Measurements from ENCODE around the gene GPRC5C.

The GPRC5C gene

GRCh38 chr17:74449773-74450172 is 17.9 kb downstream of the GPRC5C start:
- Mint-ChIP-seq H3K27me3 (ENCODE audit: low read depth) (peaks cover 17% of the 10 kb centered on the region), H3K36me3 (ENCODE audit: low read depth) (no peaks in the 10 kb centered on the region), H3K4me1 (ENCODE audit: low read depth) (peaks cover 6% of the 10 kb centered on the region), H3K9me3 (no peaks in the 10 kb centered on the region), H3K4me3 (no peak overlapping the region), H3K27ac (no peak overlapping the region)

GRCh38 chr17:74450231-74450630 is 18.3 kb downstream of the GPRC5C start:
- H3K27ac Mint-ChIP-seq, result no peak overlapping the region
- H3K36me3 Mint-ChIP-seq (ENCODE audit: low read depth), result no peaks in the 10 kb centered on the region
- no peaks in the 10 kb centered on the region for H3K9me3 Mint-ChIP-seq
- peaks cover 6% of the 10 kb centered on the region for H3K4me1 Mint-ChIP-seq (ENCODE audit: low read depth)
- no peak overlapping the region for H3K4me3 Mint-ChIP-seq
- H3K27me3 Mint-ChIP-seq (ENCODE audit: low read depth), result peaks cover 17% of the 10 kb centered on the region

GRCh38 chr17:74450925-74451403 is 19.1 kb downstream of the GPRC5C start:
- H3K36me3 Mint-ChIP-seq (ENCODE audit: low read depth), result no peaks in the 10 kb centered on the region
- no peak overlapping the region for H3K27ac Mint-ChIP-seq

GRCh38 chr17:74451557-74451956 is 19.7 kb downstream of the GPRC5C start:
- H3K27me3 Mint-ChIP-seq (ENCODE audit: low read depth), result peaks cover 23% of the 10 kb centered on the region
- H3K27ac Mint-ChIP-seq, result no peak overlapping the region

More at GRCh38 chr17:74450925-74451403, 19.1 kb downstream of the GPRC5C start:
- Mint-ChIP-seq H3K9me3 (no peaks in the 10 kb centered on the region), H3K4me1 (ENCODE audit: low read depth) (peaks cover 6% of the 10 kb centered on the region), H3K27me3 (ENCODE audit: low read depth) (peaks cover 21% of the 10 kb centered on the region), H3K4me3 (no peak overlapping the region)

GRCh38 chr17:74452033-74452840 is 20.3 kb downstream of the GPRC5C start:
- peak overlapping the region; percentile 14 for H3K27ac Mint-ChIP-seq
- H3K27me3 Mint-ChIP-seq (ENCODE audit: low read depth), result peaks cover 20% of the 10 kb centered on the region
- peaks cover 8% of the 10 kb centered on the region for H3K4me1 Mint-ChIP-seq (ENCODE audit: low read depth)
- no peaks in the 10 kb centered on the region for H3K9me3 Mint-ChIP-seq
- peak overlapping the region; percentile 62 for H3K4me3 Mint-ChIP-seq
- no peaks in the 10 kb centered on the region for H3K36me3 Mint-ChIP-seq (ENCODE audit: low read depth)

More at GRCh38 chr17:74451557-74451956, 19.7 kb downstream of the GPRC5C start:
- H3K36me3 Mint-ChIP-seq (ENCODE audit: low read depth), result no peaks in the 10 kb centered on the region
- H3K4me3 Mint-ChIP-seq, result no peak overlapping the region
- H3K9me3 Mint-ChIP-seq, result no peaks in the 10 kb centered on the region
- H3K4me1 Mint-ChIP-seq (ENCODE audit: low read depth), result peaks cover 8% of the 10 kb centered on the region

- H3K4me1 Mint-ChIP-seq (ENCODE audit: low read depth), result peaks cover 10% of the 10 kb centered on the region
- peak overlapping the region; percentile 41 for H3K4me3 Mint-ChIP-seq
- H3K27me3 Mint-ChIP-seq (ENCODE audit: low read depth), result peaks cover 20% of the 10 kb centered on the region
- no peaks in the 10 kb centered on the region for H3K36me3 Mint-ChIP-seq (ENCODE audit: low read depth)
- H3K27ac Mint-ChIP-seq, result no peak overlapping the region
- H3K9me3 Mint-ChIP-seq, result no peaks in the 10 kb centered on the region
Measured at GRCh38 chr17:74452841-74453661, 21.2 kb downstream of the GPRC5C start.

- no peak overlapping the region for H3K27ac Mint-ChIP-seq
- H3K9me3 Mint-ChIP-seq, result no peaks in the 10 kb centered on the region
- peaks cover 23% of the 10 kb centered on the region for H3K27me3 Mint-ChIP-seq (ENCODE audit: low read depth)
- H3K36me3 Mint-ChIP-seq (ENCODE audit: low read depth), result no peaks in the 10 kb centered on the region
- no peak overlapping the region for H3K4me3 Mint-ChIP-seq
- peaks cover 16% of the 10 kb centered on the region for H3K4me1 Mint-ChIP-seq (ENCODE audit: low read depth)
Measured at GRCh38 chr17:74453665-74454196, 21.8 kb downstream of the GPRC5C start.

GRCh38 chr17:74454197-74455024 is 22.5 kb downstream of the GPRC5C start:
- Mint-ChIP-seq H3K4me3 (peak overlapping the region; percentile 21), H3K4me1 (ENCODE audit: low read depth) (peaks cover 22% of the 10 kb centered on the region), H3K36me3 (ENCODE audit: low read depth) (no peaks in the 10 kb centered on the region), H3K27me3 (ENCODE audit: low read depth) (peaks cover 27% of the 10 kb centered on the region), H3K27ac (peak overlapping the region; percentile 36), H3K9me3 (no peaks in the 10 kb centered on the region)

- peaks cover 23% of the 10 kb centered on the region for H3K4me1 Mint-ChIP-seq (ENCODE audit: low read depth)
- peaks cover under 1% of the 10 kb centered on the region for H3K36me3 Mint-ChIP-seq (ENCODE audit: low read depth)
- H3K9me3 Mint-ChIP-seq, result no peaks in the 10 kb centered on the region
- H3K27me3 Mint-ChIP-seq (ENCODE audit: low read depth), result peaks cover 29% of the 10 kb centered on the region
- no peak overlapping the region for H3K27ac Mint-ChIP-seq
- H3K4me3 Mint-ChIP-seq, result no peak overlapping the region
Measured at GRCh38 chr17:74455025-74455545, 23.2 kb downstream of the GPRC5C start.

GRCh38 chr17:74455821-74456220 is 23.9 kb downstream of the GPRC5C start:
- Mint-ChIP-seq H3K4me1 (ENCODE audit: low read depth) (peaks cover 25% of the 10 kb centered on the region), H3K36me3 (ENCODE audit: low read depth) (peaks cover 2% of the 10 kb centered on the region), H3K27ac (no peak overlapping the region), H3K27me3 (ENCODE audit: low read depth) (peaks cover 30% of the 10 kb centered on the region), H3K9me3 (no peaks in the 10 kb centered on the region), H3K4me3 (no peak overlapping the region)

GRCh38 chr17:74457146-74457819 is 25.4 kb downstream of the GPRC5C start:
- peaks cover 2% of the 10 kb centered on the region for H3K36me3 Mint-ChIP-seq (ENCODE audit: low read depth)
- H3K4me3 Mint-ChIP-seq, result peak overlapping the region; percentile 7
- H3K27me3 Mint-ChIP-seq (ENCODE audit: low read depth), result peaks cover 23% of the 10 kb centered on the region
- H3K4me1 Mint-ChIP-seq (ENCODE audit: low read depth), result peaks cover 29% of the 10 kb centered on the region
- H3K9me3 Mint-ChIP-seq, result no peaks in the 10 kb centered on the region
- peak overlapping the region; percentile 66 for H3K27ac Mint-ChIP-seq

GRCh38 chr17:74457820-74458166 is 25.9 kb downstream of the GPRC5C start:
- peak overlapping the region; percentile 7 for H3K4me3 Mint-ChIP-seq
- H3K27me3 Mint-ChIP-seq (ENCODE audit: low read depth), result peaks cover 18% of the 10 kb centered on the region
- H3K27ac Mint-ChIP-seq, result no peak overlapping the region

GRCh38 chr17:74458835-74459234 is 26.9 kb downstream of the GPRC5C start:
- peaks cover 2% of the 10 kb centered on the region for H3K36me3 Mint-ChIP-seq (ENCODE audit: low read depth)
- H3K4me1 Mint-ChIP-seq (ENCODE audit: low read depth), result peaks cover 36% of the 10 kb centered on the region
- no peak overlapping the region for H3K27ac Mint-ChIP-seq
- H3K4me3 Mint-ChIP-seq, result no peak overlapping the region
- peaks cover 17% of the 10 kb centered on the region for H3K27me3 Mint-ChIP-seq (ENCODE audit: low read depth)
- H3K9me3 Mint-ChIP-seq, result no peaks in the 10 kb centered on the region

More at GRCh38 chr17:74457820-74458166, 25.9 kb downstream of the GPRC5C start:
- Mint-ChIP-seq H3K4me1 (ENCODE audit: low read depth) (peaks cover 27% of the 10 kb centered on the region), H3K9me3 (no peaks in the 10 kb centered on the region), H3K36me3 (ENCODE audit: low read depth) (peaks cover 2% of the 10 kb centered on the region)
